ENCODE results near the gene DENND10.

The DENND10 gene

GRCh38 chr10:119138346-119139306, 34.7 kb downstream of the DENND10 start:
- no peaks in the 10 kb centered on the region for H3K27me3 ChIP-seq (ENCODE audit: low read length)
- H3K4me3 ChIP-seq (ENCODE audit: insufficient read depth, low read length, poor library complexity, severe bottlenecking): no peak overlapping the region
- H3K9ac ChIP-seq (ENCODE audit: low read length): no peak overlapping the region
- H3K27ac ChIP-seq (ENCODE audit: low read depth, low read length): 0 out of 2 replicates have a peak overlapping the region, but pooled peaks have one; percentile 0
- no peaks in the 10 kb centered on the region for H3K9me2 ChIP-seq (replicated peaks; ENCODE audit: insufficient read depth, low read length)
- TF ChIP-seq EZH2phosphoT487 (conservative IDR thresholded peaks at IDR 0.05; ENCODE audit: low read length): no peak
- no peak for TF ChIP-seq CTCF (IDR thresholded peaks at IDR 0.05; ENCODE audit: insufficient read depth, low read length, poor library complexity, severe bottlenecking)
- H3K79me2 ChIP-seq (ENCODE audit: insufficient read depth, low read length): no peaks in the 10 kb centered on the region
- H3K9me3 ChIP-seq (ENCODE audit: insufficient read depth, low read length): no peaks in the 10 kb centered on the region
- no peaks in the 10 kb centered on the region for H4K20me1 ChIP-seq (ENCODE audit: low read depth, low read length)
- peaks cover 8% of the 10 kb centered on the region; the same call in 1 of the 2 replicates for H3F3A ChIP-seq (ENCODE audit: insufficient read depth)
- no peak overlapping the region for H2AFZ ChIP-seq (ENCODE audit: low read depth, low read length, severe bottlenecking)
- no peak overlapping the region for H3K4me2 ChIP-seq (ENCODE audit: low read depth, low read length, poor library complexity, severe bottlenecking)
- no peaks in the 10 kb centered on the region for H3K36me3 ChIP-seq (ENCODE audit: low read length)

- Histone ChIP-seq H3K79me2 (ENCODE audit: insufficient read depth, low read length) (no peaks in the 10 kb centered on the region), H3K4me3 (ENCODE audit: insufficient read depth, low read length, poor library complexity, severe bottlenecking) (no peak overlapping the region), H3K9ac (ENCODE audit: low read length) (no peak overlapping the region), H3F3A (ENCODE audit: insufficient read depth) (peaks cover 9% of the 10 kb centered on the region; the same call in 1 of the 2 replicates), H3K4me2 (ENCODE audit: low read depth, low read length, poor library complexity, severe bottlenecking) (no peak overlapping the region), H3K9me2 (replicated peaks; ENCODE audit: insufficient read depth, low read length) (no peaks in the 10 kb centered on the region), H2AFZ (ENCODE audit: low read depth, low read length, severe bottlenecking) (no peak overlapping the region), H4K20me1 (ENCODE audit: low read depth, low read length) (no peaks in the 10 kb centered on the region), H3K27me3 (ENCODE audit: low read length) (no peaks in the 10 kb centered on the region), H3K36me3 (ENCODE audit: low read length) (no peaks in the 10 kb centered on the region), H3K27ac (ENCODE audit: low read depth, low read length) (no peak overlapping the region; the same call in 1 of the 2 replicates), H3K9me3 (ENCODE audit: insufficient read depth, low read length) (no peaks in the 10 kb centered on the region)
- TF ChIP-seq EZH2phosphoT487 (conservative IDR thresholded peaks at IDR 0.05; ENCODE audit: low read length) (no peak), CTCF (IDR thresholded peaks at IDR 0.05; ENCODE audit: insufficient read depth, low read length, poor library complexity, severe bottlenecking) (peak; percentile 34)
These were observed 35.7 kb downstream of the DENND10 start for GRCh38 chr10:119139464-119140067.

- H3K36me3 ChIP-seq (ENCODE audit: low read length): 0 out of 2 replicates have a peak, but pooled peaks cover 2% of the 10 kb centered on the region
- H3K4me2 ChIP-seq (ENCODE audit: low read depth, low read length, poor library complexity, severe bottlenecking): no peak overlapping the region
- no peak overlapping the region for H3K4me3 ChIP-seq (ENCODE audit: insufficient read depth, low read length, poor library complexity, severe bottlenecking)
- H3K9ac ChIP-seq (ENCODE audit: low read length): no peak overlapping the region
- no peaks in the 10 kb centered on the region for H3K27me3 ChIP-seq (ENCODE audit: low read length)
- no peak overlapping the region for H2AFZ ChIP-seq (ENCODE audit: low read depth, low read length, severe bottlenecking)
- H3K27ac ChIP-seq (ENCODE audit: low read depth, low read length): no peak overlapping the region
- H3K79me2 ChIP-seq (ENCODE audit: insufficient read depth, low read length): no peaks in the 10 kb centered on the region
- peaks cover 9% of the 10 kb centered on the region for H3F3A ChIP-seq (ENCODE audit: insufficient read depth)
- no peaks in the 10 kb centered on the region for H4K20me1 ChIP-seq (ENCODE audit: low read depth, low read length)
- TF ChIP-seq EZH2phosphoT487 (conservative IDR thresholded peaks at IDR 0.05; ENCODE audit: low read length) (no peak), CTCF (IDR thresholded peaks at IDR 0.05; ENCODE audit: insufficient read depth, low read length, poor library complexity, severe bottlenecking) (no peak)
- H3K9me2 ChIP-seq (replicated peaks; ENCODE audit: insufficient read depth, low read length): no peaks in the 10 kb centered on the region
- H3K9me3 ChIP-seq (ENCODE audit: insufficient read depth, low read length): no peaks in the 10 kb centered on the region
These were observed 36.8 kb downstream of the DENND10 start for GRCh38 chr10:119140603-119141245.
